Measurements from ENCODE around the gene PSMC6.

DNA sequence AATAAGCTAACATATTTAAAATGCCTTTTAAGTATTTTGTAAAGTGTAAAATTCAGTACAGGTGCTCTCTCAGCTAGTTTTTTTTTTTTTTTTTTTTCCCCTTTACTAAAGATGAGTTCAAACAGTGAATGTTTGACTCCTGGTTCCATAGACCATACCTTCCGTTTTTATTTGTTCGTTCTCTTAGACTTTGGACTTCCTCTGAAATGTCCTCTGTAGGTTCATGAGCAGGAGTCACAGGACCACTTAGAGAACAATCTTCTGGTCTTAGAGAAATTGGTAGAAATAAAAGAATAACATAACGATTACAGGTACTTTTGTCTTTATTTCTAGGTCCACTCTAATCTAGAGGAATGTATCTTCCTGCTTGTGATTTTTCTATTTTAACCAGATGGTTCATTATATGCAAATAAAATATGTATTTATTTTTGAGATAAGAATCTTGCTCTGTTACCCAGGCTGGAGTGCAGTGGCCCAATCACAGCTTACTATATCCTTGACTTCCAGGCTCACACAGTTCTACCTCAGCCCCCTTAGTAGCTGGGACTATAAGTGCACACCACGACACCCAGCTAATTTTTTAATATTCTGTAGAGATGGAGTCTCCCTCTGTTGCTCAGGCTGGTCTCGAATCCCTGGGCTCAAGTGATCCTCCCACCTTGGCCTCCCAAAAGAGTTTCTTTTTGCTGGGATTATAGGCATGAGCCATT lies 48.8 kb downstream of the PSMC6 start:
- no peak for TF ChIP-seq GATA3 (IDR thresholded peaks at IDR 0.05; ENCODE audit: low read depth, low read length)
- TF ChIP-seq GATA2 (IDR thresholded peaks at IDR 0.05; ENCODE audit: low read depth, low read length), result peak; percentile 41; the same call in 1 of the 2 replicates

All from SH-SY5Y (cell line).